ENCODE data around the gene OCA2.
A peak's percentile ranks its signal among the peaks of the same experiment; 100 is the strongest.
"Not testable (repeated sequence)": the region's sequence is repeated elsewhere in the genome, so short reads cannot be mapped to it uniquely, and the experiment has no call there.

The OCA2 gene

DNA sequence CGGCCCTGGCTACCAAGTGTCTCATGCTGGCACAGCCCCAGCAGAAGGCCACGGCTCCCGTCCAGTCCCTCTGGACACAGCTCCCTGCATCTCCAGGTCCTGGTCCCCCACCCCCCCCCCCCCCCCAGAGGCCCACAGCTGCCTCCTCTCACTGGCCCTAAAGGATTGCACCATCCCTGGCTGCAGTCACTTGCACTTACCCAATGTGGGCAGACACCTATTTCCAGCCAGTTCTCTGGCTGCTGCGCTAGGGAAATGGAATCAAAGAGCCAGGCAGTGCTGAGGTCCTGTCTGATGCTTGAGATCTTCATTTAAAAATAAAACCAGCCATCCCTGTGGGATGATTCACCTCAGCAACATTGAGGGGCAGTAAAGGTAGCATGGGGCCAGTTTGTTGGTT is 346.4 kb downstream of the OCA2 start:
- no peak for DNase-seq

DNA sequence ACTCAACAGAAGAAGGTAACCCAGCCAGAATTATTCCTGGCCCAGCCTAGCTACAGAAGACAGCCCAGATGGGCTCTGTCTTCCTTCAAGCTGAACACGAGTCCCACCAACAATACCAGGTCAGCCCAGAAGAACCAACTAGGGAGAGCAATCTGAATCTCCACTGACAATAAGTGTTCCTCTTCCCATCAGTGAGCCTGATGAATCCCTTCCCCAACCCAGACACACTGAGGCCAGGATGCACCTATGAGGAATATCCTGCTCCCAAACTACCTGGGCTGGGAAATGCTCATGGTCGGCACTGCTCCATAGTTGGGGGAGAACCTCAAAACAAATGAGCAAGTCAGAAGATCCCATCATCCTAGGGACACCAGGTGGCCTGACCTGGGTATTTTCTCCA is 351.1 kb downstream of the OCA2 start:
- DNase-seq, result no peak

DNA sequence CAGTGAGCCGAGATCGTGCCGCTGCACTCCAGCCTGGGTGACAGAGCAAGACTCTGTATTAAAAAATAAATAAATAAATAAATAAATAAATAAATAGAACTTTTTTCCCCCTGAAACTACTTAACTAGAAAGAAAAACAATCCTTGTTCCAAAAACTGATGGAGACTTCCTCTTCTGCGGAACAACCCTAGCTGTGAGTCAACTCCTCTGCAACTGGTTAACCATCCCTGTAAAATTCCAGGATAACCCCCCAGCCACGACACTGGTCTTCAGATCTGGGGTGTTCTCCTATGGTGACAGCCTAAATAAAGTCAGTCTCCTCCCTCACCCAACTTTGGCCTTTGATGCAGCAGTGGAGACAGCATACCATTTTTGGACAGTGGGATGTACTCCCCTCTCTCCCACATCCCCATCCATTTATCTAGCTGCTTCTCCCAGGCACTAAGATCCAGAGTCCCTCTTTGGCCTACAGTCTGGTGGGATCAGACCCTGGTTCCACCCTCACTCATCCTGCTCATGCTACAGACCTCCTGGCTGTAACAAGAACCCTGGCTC is 352.6 kb downstream of the OCA2 start:
- DNase-seq, result no peak

DNA sequence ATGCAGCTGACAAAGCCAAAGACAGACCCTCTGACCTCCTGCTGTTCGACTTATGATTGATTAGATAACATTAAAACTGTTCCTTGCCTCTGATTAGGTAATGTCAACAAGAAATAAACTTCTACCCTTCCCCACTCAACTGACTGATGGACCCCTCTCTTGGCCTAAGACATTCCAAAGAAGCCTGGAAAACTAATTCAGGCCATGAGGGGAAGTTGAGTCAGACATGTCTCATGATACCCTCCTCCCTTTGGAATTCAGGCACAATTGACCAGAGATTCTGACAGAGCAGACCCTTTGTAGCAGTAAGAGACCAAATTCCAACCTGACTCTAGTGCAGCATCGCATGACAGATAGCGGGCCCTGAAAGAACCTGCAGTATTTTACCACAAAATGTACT is 354.5 kb downstream of the OCA2 start:
- DNase-seq, result no peak

DNA sequence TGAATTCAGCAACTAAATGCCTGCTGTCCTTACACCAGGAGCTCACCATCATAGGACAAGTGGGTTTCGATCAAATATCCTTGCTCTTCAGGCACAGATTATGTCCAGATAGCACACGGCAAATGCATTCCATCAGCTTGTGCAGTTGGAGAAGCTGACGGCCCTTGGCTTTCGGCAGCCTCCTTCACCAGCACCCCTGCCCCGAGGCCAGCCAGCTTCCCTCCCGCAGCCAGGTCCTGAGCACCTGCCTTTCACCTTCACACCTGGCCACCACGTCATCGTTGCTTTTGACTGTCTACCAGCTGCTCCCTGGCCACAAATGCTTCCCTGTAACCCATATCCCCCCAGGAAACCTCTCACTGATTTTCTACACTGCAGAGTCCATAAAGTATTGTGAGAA is 355.5 kb downstream of the OCA2 start:
- no peak for DNase-seq

DNA sequence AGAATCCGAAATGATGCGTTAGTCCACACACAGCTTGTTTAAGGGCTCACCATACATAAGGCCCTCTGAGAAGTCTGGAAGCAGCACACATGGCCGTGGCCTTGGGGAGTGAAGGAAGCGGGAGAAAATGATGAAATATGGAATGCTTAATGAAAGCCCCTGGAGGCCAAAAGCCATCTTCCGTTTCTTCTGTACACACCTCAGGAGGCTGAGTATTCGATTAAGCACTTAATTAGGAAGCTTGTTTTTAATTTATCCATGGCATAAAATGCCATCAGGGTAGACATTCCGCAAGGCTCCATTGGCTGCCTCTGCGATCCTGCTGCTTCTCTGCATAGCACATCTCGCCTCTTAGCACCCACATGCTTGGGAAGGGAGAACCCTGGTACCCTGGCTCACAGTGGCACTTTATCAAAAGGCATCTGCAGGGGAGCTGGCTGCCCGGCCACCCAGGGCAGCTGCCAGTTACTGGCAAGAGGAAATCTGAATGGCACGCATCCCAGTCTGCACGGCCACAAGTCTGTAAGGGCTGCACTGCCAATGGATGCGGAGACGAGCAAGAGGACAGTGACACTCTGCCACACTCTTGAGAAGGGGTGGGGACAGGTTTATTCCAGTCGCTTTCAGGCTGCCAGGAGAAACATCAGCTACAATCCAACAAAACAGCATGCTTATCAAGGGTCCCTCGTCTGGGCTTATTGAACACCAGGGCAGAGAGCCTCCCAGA is 356.2 kb downstream of the OCA2 start:
- peak; percentile 24 for DNase-seq

DNA sequence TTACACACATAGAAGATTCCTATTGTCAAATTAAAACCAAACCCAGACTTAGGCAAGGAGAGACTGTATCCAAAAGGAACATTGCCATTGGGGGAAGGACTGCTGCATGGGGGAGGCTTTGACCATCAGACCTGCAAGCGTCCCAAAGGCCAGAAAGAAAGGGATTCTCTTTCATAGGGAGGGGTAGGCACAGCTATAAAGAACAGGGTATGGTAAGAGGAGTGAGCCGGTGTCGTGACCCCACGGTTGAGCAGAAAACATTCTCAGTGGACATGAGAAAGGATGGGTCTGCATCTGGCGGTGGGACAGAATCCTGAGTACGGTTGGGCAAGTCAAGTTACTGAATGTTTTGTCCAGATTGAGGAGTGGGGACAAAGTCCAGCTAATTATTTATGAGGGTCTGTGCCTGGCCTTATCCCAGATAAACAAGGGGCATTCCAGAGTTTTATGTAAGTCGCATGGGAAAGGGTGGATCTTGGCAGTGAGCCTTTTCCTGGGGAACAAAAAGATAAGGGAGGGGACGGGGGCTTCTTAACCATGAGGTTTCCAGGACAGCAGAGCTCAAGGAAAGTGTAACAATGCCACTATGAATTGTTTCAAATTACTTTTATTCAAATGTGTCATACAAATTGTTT is 357.8 kb downstream of the OCA2 start:
- DNase-seq, result no peak

DNA sequence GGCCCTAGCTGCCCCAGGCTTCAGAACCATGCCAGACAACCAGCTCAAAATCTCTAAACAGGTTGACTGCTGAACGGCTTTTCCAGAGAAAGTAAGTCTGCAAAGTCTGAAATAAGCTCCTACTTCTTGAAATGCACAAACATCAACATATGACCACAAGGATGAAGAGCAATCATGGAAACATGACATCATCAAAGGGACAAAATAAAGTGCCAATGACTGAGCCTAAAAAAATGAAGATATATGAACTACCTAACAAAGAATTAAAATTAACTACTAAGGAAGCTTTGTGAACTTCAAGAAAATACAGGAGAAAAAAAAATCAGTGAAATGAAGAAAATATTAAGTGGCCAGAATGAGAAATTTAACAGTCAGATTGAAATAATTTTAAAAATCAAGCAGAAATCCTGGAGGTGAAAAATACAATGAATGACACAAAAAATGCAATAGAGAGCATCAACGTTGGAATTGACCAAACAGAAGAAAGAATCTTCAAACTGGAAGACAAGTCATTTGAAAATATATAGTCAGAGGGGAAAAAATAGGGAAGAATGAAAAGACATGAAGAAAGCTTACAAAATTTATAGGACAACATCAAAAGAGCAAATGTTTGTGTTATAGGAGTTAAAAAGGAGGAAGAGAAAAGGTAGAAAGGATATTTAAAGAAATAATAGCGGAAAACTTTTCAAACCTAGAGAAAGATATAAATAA is 364.2 kb downstream of the OCA2 start:
- no peak for DNase-seq

DNA sequence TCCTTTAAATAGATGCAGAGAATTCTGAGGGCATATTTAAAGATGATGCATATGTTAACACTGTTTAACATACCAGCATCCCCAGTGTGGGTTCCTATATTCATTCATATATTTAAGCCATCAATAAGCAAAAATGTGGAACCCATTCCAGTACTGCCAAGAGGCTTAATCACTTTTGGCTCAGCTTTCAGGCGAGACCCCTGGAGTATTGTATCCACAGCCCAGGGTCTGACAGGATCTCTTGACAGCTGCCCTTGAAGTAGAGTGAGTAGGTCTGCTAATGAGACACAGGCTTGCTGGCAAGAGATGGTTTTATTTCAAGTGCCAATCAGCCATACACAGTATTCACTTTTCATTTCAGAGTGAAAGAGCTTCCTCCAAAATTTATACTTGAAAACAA is 367.3 kb downstream of the OCA2 start:
- DNase-seq, result peak; percentile 21

DNA sequence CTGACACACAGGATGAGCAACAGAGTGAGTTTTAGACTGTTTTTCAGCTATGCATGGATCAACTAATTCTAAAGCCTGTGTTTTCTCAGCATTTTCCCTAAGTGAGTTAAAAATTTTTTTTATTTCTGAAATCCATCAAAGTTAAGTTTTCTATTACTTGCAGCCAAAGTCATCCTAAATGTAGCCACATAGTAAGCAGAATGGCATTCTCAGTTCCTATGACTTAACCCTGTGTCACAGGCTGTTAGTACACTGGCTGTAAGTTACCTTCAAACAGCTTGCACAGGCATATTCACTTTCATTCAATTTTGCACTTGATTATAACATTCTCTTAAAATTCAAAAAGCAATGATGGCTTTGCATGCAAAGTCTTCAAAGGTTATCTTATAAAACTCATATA is 368.2 kb downstream of the OCA2 start:
- no peak for DNase-seq

DNA sequence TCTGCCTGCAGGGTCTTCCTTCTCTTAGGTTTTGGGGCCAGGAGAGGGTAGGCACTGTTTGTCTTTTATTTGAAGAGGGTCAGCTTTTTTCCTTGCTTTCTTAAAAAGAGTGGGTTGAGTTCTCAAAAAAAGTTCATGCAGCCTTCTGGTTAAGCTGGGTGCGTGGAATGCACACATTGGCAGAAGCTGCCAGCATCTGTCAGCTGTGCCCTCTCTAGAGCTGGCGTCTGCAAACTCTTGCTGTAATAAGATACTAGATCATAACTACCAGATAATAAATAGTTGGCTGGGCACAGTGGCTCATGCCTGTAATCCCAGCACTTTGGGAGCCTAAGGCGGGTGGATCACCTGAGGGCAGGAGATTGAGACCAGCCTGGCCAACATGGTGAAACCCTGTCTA is 373.4 kb downstream of the OCA2 start:
- DNase-seq, result no peak

DNA sequence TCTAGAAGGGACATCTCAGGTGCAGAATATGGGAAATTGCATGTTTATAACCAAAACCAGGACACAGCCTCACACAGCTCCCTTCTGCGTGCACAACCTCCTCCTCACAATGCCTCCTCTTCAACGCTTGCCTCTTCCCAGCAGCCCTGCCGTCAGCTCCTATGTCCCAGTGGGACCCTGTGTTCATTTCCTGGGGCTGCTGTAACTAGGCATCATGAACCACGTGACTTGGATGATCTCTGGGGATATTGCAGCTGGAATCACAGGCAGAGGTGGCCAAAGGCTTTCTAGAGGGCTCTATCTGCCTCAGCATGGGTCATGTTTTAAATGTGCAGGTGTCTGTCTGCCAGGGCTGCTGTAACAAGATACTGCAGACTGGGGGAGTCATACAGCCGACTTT is 375.3 kb downstream of the OCA2 start:
- DNase-seq, result peak; percentile 57

DNA sequence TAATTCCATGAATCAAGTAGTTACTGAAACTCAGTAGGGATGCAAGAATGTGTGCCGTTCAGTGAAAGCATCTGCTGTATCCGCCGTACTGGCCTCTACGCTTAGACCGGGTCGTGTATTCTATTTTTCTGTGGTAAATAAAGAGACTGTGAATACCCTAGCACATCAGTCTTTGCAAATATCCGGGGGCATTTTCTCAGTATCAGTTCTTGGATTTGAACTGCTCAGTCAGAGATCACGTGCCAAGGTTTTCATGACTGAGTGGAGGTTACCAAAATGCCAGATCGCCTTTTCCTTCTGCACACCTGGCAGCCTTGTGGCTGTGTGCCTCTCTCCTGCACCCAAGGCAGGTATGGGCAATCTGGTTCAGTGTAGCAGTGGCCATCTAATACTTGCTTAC is 377.0 kb downstream of the OCA2 start:
- no peak for DNase-seq

DNA sequence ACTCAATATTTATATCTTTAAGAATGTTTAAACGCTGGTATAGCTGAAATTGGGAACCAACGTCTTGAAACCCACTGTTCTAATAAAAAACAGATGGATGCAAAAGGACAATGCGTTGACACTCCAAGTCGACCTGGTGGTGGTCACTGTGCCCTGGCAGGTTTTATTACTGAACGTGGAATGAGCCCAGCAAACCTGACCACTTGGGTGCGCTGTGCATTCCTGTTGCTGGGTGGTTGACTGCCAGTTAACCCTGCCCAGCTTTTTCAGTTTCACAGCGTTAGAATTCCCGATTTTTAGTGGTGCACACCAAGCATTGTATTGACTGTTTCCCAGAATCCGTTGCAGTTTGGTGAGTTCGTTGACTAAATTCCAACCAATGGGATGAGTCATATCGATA is 384.4 kb downstream of the OCA2 start:
- no peak for DNase-seq

DNA sequence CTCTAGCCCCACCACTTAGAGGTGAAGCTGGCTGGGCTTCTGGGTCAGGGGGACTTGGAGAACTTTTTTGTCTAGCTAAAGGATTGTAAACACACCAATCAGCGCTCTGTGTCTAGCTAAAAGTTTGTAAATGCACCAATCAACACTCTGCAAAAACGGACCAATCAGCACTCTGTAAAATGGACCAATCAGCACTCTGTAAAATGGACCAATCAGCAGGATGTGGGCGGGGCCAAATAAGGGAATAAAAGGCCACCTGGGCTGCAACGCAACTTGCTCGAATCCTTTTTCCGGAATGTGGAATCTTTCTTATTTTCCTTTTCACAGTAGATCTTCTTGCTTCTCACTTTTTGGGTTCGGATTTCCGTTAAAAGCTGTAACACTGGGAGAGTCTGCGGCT is 385.3 kb downstream of the OCA2 start:
- DNase-seq, result not testable (repeated sequence)

DNA sequence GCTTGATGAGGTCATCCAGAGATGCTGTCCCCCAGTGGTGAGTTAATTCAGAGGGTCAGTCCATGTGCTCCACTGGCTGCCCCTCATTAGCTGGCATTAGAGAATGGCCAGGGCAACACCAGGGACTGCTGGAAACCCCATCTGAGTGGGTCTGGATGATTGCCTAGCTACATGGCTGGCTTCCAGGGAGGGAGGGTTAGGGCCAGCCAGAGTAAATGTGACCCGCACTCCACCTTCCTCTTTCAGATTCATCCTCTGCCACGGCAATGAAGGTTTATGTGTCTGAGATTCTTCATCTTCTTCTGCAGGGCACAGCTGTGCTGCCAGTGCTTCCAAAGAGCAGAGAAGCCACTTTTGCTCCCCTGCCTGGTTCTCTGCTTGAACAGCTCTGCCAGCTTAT is 391.9 kb downstream of the OCA2 start:
- peak; percentile 50 for DNase-seq

DNA sequence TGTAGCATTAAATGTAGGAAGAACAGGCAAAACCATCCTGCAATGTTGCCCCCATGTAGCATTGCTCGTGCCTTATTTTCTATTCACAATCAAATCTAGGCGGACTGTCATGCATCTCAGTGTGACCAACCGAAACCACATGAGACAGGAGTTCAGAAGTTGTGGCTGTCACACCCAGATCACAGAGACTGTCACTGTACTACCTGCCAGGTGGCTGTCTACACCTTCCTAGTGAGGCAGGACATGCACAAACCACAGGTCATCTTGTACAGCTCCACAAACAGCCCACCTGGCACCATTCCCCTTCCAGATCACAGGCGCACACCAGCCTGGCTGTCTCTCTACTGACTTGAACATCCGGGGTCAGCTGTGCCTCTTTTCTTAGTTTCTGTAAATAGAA is 392.8 kb downstream of the OCA2 start:
- DNase-seq, result no peak

DNA sequence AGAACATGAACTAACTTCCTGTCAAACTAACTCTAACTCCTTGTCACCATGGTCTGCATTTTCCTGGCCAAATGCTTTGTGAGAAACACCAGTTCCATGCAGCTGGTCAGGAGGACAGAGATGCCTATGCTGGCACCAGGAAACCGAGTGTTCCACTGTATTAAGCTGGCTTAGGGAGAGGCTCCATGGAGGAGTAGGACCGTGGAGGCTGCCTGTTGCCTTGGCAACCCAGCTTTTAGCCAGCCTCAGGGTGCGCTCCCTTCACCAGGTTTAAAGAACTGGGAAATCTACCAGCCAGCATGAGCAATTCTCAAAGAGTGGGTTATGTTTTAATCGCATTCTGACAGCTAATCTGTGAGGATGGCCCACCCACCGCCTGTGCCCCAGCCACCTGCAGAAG is 394.1 kb downstream of the OCA2 start:
- DNase-seq, result no peak

Measured in NCI-H1092 (cell line).